A673 (cell line): ENCODE data around the gene KCNIP2. TPM values are rescaled to one million over a fixed set of nuclear protein-coding genes. Genes with fewer than 3 reads are reported as not detected.

Experiments
- BruUV-seq: library from RNA; stranded (reverse); fragments of 400-500 nt; replicated peaks from 2 replicates; lab custom pipeline; 2021; lab: Mats Ljungman, UMichigan
- CTCF ChIA-PET: fragments of 300-600 bp; sonication (Branson Sonifier 250); formaldehyde crosslinking; loops from one replicate; lab custom pipeline; 2022; ENCODE audit warnings: antibody characterized with exemption; lab: Charles Lee
- POLR2A ChIA-PET: fragments of 300-600 bp; sonication (Branson Sonifier 250); formaldehyde crosslinking; loops from one replicate; lab custom pipeline; 2022; ENCODE audit warnings: antibody characterized with exemption; ENCODE audit not compliant: low non-redundant PET; lab: Charles Lee
- DNase-seq: peaks from one replicate; pipeline ENCODE4 v3.0.0-alpha.2; 2015; ENCODE audit warnings: low spot score
- H3K27ac ChIP-seq: fragments of 200-600 bp; sonication (generic); 2 replicates; pipeline ENCODE4 v1.5.1; 2016; ENCODE audit warnings: mixed run types, low read depth, mild to moderate bottlenecking, mixed read lengths, antibody characterized with exemption, low read length; ENCODE audit not compliant: poor library complexity, severe bottlenecking
- H3K27me3 ChIP-seq: fragments of 200-600 bp; sonication (generic); replicated peaks from 2 replicates; pipeline ENCODE4 v1.6.1; 2017; ENCODE audit warnings: mixed run types, low read depth, mild to moderate bottlenecking, mixed read lengths, antibody characterized with exemption, low read length; ENCODE audit not compliant: insufficient read depth, poor library complexity
- H3K36me3 ChIP-seq: fragments of 200-600 bp; sonication (generic); 2 replicates; pipeline ENCODE4 v1.6.1; 2016; ENCODE audit warnings: mixed run types, mild to moderate bottlenecking, mixed read lengths, antibody characterized with exemption, low read length; ENCODE audit not compliant: insufficient read depth, poor library complexity, severe bottlenecking
- H3K4me1 ChIP-seq: fragments of 200-600 bp; sonication (generic); 2 replicates; pipeline ENCODE4 v1.6.1; 2017; ENCODE audit warnings: mixed run types, mild to moderate bottlenecking, mixed read lengths, antibody characterized with exemption, low read length; ENCODE audit not compliant: insufficient read depth, poor library complexity, severe bottlenecking
- H3K4me3 ChIP-seq: fragments of 200-600 bp; sonication (generic); 2 replicates; pipeline ENCODE4 v1.5.1; 2016; ENCODE audit warnings: low read depth, mixed run types, mild to moderate bottlenecking, mixed read lengths, low read length; ENCODE audit not compliant: poor library complexity, severe bottlenecking
- H3K9me3 ChIP-seq: fragments of 200-600 bp; sonication (generic); 2 replicates; pipeline ENCODE4 v1.6.1; 2016; ENCODE audit warnings: mixed run types, low read depth, mild to moderate bottlenecking, mixed read lengths, antibody characterized with exemption, low read length; ENCODE audit not compliant: poor library complexity, severe bottlenecking
- CTCF ChIP-seq: fragments of 300-800, 200-600 bp; sonication (generic); conservative IDR thresholded peaks from 2 replicates; pipeline ENCODE4 v1.5.1; 2017; ENCODE audit warnings: low read depth, mild to moderate bottlenecking, antibody characterized with exemption, low read length, moderate library complexity, mixed read lengths
- EZH2 ChIP-seq: fragments of 200-600 bp; sonication (generic); IDR thresholded peaks from 2 replicates; pipeline ENCODE4 v1.6.1; 2017; ENCODE audit warnings: borderline replicate concordance, low read depth, mild to moderate bottlenecking, mixed read lengths, antibody characterized with exemption, low read length; ENCODE audit not compliant: poor library complexity, severe bottlenecking
- intact Hi-C: fragments of 100-400 bp; cut with micrococcal nuclease; formaldehyde crosslinking; loops from one replicate; pipeline ENCODE4 v1.10.0; 2022; ENCODE audit not compliant: unreplicated experiment
- total RNA-seq: library from RNA; stranded (reverse); gene quantifications from 2 replicates; pipeline ENCODE4 v1.2.3, GENCODE V29; 2021

KCNIP2 gene
- total RNA-seq, 1 experiment from 2014 or later: 0.86 TPM

GRCh38 chr10:101826852-101827434, 16.7 kb downstream of the KCNIP2 start:
- no peak for DNase-seq
- Histone ChIP-seq H3K27me3 (no peaks in the 10 kb centered on the region), H3K27ac (no peak overlapping the region), H3K4me1 (peaks cover 10% of the 10 kb centered on the region), H3K9me3 (no peaks in the 10 kb centered on the region), H3K4me3 (no peak overlapping the region), H3K36me3 (no peaks in the 10 kb centered on the region)
- ChIA-PET POLR2A (no interaction called here), CTCF (interaction anchor here (1.0 kb wide), 1 partner anchor 8 kb away, joined by 4 read pairs; no protein-coding TSS in a partner anchor)
- no peak for TF ChIP-seq CTCF
- TF ChIP-seq EZH2: no peak
- intact Hi-C loops: no loop called here
- BruUV-seq: no TSS peak

GRCh38 chr10:101824736-101825135, 18.9 kb downstream of the KCNIP2 start:
- H3K4me3 ChIP-seq: no peak overlapping the region
- BruUV-seq: no TSS peak
- H3K4me1 ChIP-seq: peaks cover under 1% of the 10 kb centered on the region
- H3K36me3 ChIP-seq: no peaks in the 10 kb centered on the region
- no peaks in the 10 kb centered on the region for H3K9me3 ChIP-seq
- no peaks in the 10 kb centered on the region for H3K27me3 ChIP-seq
- intact Hi-C loops: no loop called here
- ChIA-PET POLR2A (no interaction called here), CTCF (no interaction called here)
- DNase-seq: no peak
- TF ChIP-seq EZH2 (no peak), CTCF (no peak)
- no peak overlapping the region for H3K27ac ChIP-seq

- Histone ChIP-seq H3K27ac (peak overlapping the region; percentile 88), H3K36me3 (no peaks in the 10 kb centered on the region), H3K4me3 (peak overlapping the region; percentile 98), H3K9me3 (no peaks in the 10 kb centered on the region), H3K27me3 (no peaks in the 10 kb centered on the region), H3K4me1 (peaks cover 10% of the 10 kb centered on the region)
- ChIA-PET POLR2A (interaction anchor here (0.5 to 0.6 kb wide), 2 partner anchors 307 to 607 kb away, joined by 3 read pairs; no protein-coding TSS in a partner anchor), CTCF (interaction anchor here (0.5 to 1.8 kb wide), 2 partner anchors 22 to 602 kb away, joined by 3 to 17 read pairs; no protein-coding TSS in a partner anchor)
- BruUV-seq: TSS peak; percentile 78
- DNase-seq: no peak
- intact Hi-C loops: loop anchor here (5.0 kb wide), 1 partner anchor 37 kb away; the partner anchor contains the start of gene NPM3
- TF ChIP-seq CTCF (no peak), EZH2 (no peak)
These were observed 24.5 kb downstream of the KCNIP2 start for GRCh38 chr10:101818872-101819633.
